ENCODE measurements around the gene MVB12B. TPM values are rescaled to one million over a fixed set of nuclear protein-coding genes. Genes with fewer than 3 reads are reported as not detected.

The MVB12B gene
- total and polyA plus RNA-seq, 2 of the 8 experiments (the other 6 are each of a cell fraction or from before 2014, with no cell fraction given), result 2.6 to 5.0 TPM

- TF ChIP-seq, protein P1, sequence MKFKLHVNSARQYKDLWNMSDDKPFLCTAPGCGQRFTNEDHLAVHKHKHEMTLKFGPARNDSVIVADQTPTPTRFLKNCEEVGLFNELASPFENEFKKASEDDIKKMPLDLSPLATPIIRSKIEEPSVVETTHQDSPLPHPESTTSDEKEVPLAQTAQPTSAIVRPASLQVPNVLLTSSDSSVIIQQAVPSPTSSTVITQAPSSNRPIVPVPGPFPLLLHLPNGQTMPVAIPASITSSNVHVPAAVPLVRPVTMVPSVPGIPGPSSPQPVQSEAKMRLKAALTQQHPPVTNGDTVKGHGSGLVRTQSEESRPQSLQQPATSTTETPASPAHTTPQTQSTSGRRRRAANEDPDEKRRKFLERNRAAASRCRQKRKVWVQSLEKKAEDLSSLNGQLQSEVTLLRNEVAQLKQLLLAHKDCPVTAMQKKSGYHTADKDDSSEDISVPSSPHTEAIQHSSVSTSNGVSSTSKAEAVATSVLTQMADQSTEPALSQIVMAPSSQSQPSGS (IDR thresholded peaks at IDR 0.05; ENCODE audit: low read length), result no peak
- TF ChIP-seq RXRA (IDR thresholded peaks at IDR 0.05; ENCODE audit: insufficient read depth, low read depth, low read length) (no peak), SIN3A (conservative IDR thresholded peaks at IDR 0.05 in 1 of 2, IDR thresholded peaks at IDR 0.05 in 1 of 2; ENCODE audit: low read depth in 1 of 2, low read length in 2 of 2) (peak in 1 of 2 experiments; percentile 83; a peak in 2 of 4 replicates), HDAC2 (IDR thresholded peaks at IDR 0.05; ENCODE audit: borderline replicate concordance in 1 of 2, low read depth in 2 of 2, low read length in 2 of 2) (0 out of 4 replicates have a peak, but pooled peaks of 1 of the 2 experiments have one; percentile 24), CBX8 (IDR thresholded peaks at IDR 0.05; ENCODE audit: borderline replicate concordance, low read depth, low read length) (no peak), TBP (IDR thresholded peaks at IDR 0.05; ENCODE audit: low read depth, low read length) (no peak), TAF1 (IDR thresholded peaks at IDR 0.05; ENCODE audit: low read depth, low read length) (no peak), RAD21 (IDR thresholded peaks at IDR 0.05 in 1 of 2, conservative IDR thresholded peaks at IDR 0.05 in 1 of 2; ENCODE audit: low read depth in 2 of 2, low read length in 2 of 2) (peak in 1 of 2 experiments; percentile 23; a peak in 1 of 4 replicates)
- TF ChIP-seq, protein P2, sequence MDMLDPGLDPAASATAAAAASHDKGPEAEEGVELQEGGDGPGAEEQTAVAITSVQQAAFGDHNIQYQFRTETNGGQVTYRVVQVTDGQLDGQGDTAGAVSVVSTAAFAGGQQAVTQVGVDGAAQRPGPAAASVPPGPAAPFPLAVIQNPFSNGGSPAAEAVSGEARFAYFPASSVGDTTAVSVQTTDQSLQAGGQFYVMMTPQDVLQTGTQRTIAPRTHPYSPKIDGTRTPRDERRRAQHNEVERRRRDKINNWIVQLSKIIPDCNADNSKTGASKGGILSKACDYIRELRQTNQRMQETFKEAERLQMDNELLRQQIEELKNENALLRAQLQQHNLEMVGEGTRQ (IDR thresholded peaks at IDR 0.05; ENCODE audit: low read length), result no peak
Observed at GRCh38 chr9:126482361-126483044, 155.9 kb downstream of the MVB12B start (continued).
